NCI-H2029 treated with DMSO at 0.1 percent for 48 hours (cell line): Measurements from ENCODE around the gene MMRN2.
"Not testable (repeated sequence)": the region's sequence is repeated elsewhere in the genome, so short reads cannot be mapped to it uniquely, and the experiment has no call there.

Experiments used
- DNase-seq: peaks from one replicate; lab custom pipeline; 2025; lab: John Stamatoyannopoulos, UW

MMRN2 gene

DNA sequence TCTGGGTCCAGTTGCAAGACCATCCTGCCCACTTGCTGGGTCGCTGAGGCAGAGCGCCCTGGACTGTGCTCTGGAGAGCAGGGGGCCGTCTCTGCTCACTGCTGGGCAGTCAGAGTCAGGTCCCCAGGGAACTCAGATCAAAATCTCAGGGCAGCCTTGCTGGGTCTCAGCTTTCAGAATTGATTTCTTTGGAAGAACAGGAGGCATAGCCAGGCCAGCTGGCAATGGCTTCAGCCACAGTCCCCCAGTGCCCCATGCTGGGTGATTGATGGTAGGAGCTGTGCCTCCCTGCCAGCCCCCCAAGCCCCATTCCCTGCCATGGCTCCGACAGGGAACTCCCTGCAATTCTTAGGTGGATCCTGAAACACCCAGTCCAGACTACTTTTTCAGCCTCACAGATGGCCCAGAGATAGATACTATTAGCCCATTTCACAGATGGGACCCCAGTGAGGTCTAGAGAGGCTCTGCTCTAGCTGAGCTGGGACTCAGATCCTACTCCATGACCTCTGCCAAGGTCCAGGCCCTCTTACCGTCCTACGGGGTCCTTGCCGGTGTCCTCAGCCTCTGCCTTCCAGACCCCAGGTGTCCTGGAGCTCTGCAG, 467 bp downstream of the MMRN2 start:
- DNase-seq, result no peak

GRCh38 chr10:86956195-86956847, 1.1 kb downstream of the MMRN2 start:
- no peak for DNase-seq

DNA sequence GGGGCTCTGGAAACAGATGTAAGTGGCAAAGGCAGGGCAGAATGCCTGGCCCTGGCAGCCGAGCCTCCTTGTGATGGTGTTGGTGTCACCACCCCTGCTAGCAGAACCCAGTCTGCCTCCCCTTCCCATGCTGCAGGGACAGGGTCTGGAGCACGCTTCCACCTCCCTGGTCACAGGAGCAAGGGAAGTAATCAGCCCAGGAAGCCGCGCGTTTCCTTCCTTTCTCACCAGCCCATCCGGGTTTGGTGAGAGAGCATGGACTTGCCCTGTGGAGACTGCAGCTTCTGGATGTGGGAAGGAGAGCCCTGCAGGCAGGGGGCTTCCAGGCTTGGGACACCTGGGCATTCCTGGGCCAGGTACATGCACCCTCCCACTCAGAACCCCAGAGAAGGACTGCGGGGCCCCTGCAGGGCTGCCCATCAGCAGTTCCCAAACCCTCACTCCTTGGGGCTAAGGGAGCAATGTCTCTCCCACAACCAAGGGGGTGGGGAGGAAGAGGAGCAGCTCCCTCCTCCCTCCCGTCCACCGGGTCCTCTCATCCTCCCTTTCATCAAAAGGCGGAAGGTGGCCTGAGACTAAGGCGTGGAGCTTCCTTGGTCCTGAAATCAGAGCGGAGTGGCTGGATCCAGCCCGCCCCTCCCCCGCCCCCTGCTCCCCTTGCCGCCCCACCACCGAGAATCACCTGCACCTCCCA, 1.8 kb downstream of the MMRN2 start:
- no peak for DNase-seq

- DNase-seq, result no peak
Measured at GRCh38 chr10:86954681-86955500, 2.5 kb downstream of the MMRN2 start.

GRCh38 chr10:86953747-86954680, 3.4 kb downstream of the MMRN2 start:
- DNase-seq, result no peak

GRCh38 chr10:86952697-86953096, 4.7 kb downstream of the MMRN2 start:
- not testable (repeated sequence) for DNase-seq

- no peak for DNase-seq
Measured at GRCh38 chr10:86952106-86952505, 5.3 kb downstream of the MMRN2 start.

DNA sequence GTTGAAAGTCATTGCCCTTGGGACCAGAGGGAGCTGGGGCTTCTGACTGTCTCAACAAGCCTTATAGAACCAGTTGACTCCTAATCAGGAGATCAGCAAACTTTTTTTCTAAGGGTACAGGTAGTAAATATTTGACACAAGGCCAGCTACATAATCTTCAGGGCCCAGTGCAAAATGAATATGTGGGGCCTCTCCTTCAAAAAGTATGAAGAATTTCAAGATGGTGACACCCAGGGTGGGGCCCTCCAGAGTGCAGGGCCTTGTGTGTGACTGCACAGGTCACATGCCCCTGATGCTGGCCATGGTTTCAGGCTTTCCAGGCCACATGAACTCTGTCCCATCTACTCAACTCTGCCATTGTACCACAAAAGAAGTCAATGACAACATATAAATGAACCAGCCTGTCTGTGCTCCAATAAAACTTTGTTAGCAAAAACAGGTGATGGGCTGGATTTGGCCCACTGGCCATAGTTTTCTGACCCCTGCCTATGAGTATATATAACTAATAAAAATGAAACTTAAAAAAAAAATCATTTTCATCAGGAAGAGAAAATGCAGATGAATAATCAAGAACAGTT, 6.1 kb downstream of the MMRN2 start:
- no peak for DNase-seq

- no peak for DNase-seq
Measured at GRCh38 chr10:86950349-86950748, 7.1 kb downstream of the MMRN2 start.

DNA sequence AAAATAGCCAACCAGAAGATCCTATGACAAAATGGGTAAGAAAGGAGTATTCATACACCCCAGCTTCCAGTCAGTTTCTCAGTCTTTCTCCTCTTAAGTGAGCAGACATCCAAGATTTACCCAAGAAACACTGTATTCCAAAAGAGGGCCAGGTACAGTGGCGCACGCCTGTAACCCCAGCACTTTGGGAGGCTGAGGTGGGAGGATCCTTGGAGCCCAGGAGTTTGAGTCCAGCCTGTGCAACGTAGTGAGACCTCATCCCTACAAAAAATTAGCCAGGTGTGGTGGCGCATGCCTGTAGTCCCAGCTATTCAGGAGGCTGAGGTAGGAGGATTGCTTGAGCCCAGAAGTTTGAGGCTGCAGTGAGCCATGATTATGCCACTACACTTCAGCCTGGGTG, 9.6 kb downstream of the MMRN2 start:
- DNase-seq, result not testable (repeated sequence)

- peak; percentile 9 for DNase-seq
Measured at GRCh38 chr10:86946213-86947155, 10.9 kb downstream of the MMRN2 start.

- no peak for DNase-seq
Measured at GRCh38 chr10:86945361-86946212, 11.8 kb downstream of the MMRN2 start.

- no peak for DNase-seq
Measured at GRCh38 chr10:86944907-86945306, 12.5 kb downstream of the MMRN2 start.

DNA sequence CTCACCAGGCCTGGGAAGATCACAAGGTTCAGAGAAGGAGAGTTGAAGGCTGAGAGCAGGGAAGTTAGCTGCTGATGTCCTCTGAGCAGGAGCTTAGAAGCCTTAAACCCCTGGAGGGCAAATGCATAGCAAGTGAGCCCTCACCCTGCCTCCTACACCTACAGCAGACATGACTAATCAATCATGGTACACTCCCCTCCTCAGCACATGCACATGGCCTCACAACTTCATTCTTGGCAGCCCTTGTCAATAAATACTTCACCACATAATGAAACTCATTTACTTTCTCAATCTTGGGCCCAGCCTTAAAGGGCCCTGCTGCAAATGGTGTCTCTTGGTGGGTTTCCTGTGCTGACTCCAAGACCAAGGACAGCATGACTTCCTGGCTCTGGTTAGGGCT, 12.9 kb downstream of the MMRN2 start:
- no peak for DNase-seq

DNA sequence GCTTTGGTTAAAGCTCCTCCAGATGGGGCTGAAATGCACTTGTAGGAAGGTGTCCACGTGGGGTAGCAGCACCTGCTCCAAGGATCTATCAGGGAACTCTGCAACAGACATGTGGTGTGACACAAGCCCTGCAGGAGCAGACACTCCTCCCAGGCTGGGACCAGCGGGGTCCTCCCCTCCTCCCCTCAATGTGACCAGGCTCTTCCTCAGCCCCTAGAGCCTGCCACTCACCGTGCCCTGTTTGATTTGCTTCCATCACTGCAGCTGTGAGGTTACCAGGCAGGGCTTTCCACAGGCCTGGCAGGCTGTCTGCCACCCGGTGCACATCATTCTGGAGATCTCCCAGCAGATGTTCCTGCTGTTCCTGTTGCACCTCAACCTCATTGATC, 13.4 kb downstream of the MMRN2 start:
- no peak for DNase-seq

DNA sequence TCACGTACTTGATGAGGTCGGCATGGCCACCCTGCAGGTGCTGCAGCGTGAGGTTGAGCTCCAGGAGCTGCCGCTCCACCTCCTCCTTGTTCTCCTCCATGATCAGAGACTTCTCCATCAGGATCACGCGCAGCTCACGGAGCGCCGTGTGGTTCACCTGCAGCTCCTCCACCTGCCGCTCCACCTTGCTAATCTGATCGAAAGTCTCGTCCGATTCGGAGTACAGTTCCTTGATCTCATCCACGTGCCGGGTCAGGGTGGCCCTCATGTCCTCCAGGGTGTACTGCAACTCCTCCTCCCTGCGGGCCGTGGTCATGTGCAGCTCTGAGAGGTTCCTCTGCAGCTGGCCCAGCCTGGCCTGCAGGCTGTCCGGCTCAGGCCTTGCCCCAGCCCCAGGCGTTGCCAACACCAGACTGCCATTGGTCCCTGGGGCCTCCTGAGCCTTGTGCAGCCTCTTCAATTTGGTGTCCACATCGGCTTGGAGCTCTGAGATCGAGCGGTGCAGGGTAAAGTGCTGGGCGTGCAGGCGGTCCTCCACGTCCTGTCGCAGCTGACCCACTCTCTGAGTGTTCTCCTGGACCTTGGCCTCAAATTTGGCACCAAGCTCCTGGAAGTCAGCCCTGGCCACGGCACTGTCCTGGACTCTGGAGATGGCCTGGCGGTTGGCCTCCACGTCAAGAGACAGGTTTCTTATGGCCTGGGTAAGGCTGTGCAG, 13.9 kb downstream of the MMRN2 start:
- no peak for DNase-seq

- DNase-seq, result no peak
Measured at GRCh38 chr10:86942441-86943315, 14.7 kb downstream of the MMRN2 start.
